ENCODE measurements around the gene CLCN7. TPM values are rescaled to one million over a fixed set of nuclear protein-coding genes. Genes with fewer than 3 reads are reported as not detected.

CLCN7 gene
- total and polyA plus RNA-seq, 4 donors = 61.1 to 119 (median 88.0) TPM

DNA sequence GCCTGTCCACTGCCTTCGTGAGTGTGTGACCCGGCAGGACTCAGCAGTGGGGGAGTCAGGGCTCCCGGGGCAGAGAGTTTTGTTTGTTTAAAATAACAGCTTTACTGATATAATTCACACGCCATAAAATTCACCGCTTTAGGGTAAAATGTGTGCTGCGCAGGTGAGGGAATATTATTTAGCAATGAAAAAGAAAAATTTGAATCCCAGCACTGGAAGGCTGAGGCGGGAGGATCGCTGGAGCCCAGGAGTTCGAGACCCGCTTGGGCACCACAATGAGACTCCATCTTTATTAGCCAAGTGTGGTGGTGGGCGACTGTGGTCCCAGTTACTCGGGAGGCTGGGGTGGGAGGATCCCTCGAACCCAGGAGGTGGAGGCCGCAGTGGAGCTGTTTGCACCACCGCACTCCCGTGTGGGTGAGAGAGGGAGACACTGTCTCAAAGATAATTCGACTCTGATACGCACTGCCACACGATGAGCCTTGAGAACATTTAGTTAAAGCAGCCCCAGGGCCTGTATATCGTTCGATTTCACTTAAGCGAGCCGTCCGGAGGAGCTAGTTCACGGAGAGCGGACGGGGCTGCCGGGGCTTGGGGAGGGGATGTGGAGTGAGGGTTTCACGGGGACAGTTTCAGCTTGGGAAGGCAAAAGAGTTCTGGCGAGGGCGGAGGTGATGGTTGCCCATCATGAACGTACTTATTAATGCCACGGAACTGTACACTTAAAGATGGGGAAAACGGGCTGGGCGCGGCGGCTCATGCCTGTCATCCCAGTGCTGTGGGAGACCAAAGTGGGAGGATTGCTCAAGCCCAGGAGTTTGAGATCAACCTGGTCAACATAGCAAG, 28.5 kb upstream of the CLCN7 start:
- ATAC-seq (ENCODE audit: insufficient read depth, low FRiP score) = no peak
- Histone ChIP-seq H3K27me3 (ENCODE audit: control insufficient read depth in 3 of 3, insufficient read depth in 3 of 3, low read length in 2 of 3) (no peaks in the 10 kb centered on the region), H3K9ac (ENCODE audit: insufficient read depth in 1 of 2, low read length in 2 of 2) (no peak overlapping the region), H3K27ac (ENCODE audit: low read depth in 1 of 2, low read length in 1 of 2) (no peak overlapping the region), H3K36me3 (ENCODE audit: control insufficient read depth in 4 of 4, insufficient read depth in 4 of 4, low read length in 4 of 4) (peaks cover 8 to 65% (median 17%) of the 10 kb centered on the region in 4 donors), H3K9me3 (ENCODE audit: control insufficient read depth in 4 of 4, insufficient read depth in 3 of 4, low read length in 3 of 4) (no peaks in the 10 kb centered on the region), H3K4me1 (ENCODE audit: control insufficient read depth in 5 of 5, insufficient read depth in 5 of 5, low read length in 5 of 5) (peaks cover 0 to 3% (median 0%) of the 10 kb centered on the region in 5 donors), H3K4me3 (no peak overlapping the region)
- WGBS, 2 donors = 97 to 99% methylated on average over 37 of the region's 37 CpGs
- TF ChIP-seq, protein P1, sequence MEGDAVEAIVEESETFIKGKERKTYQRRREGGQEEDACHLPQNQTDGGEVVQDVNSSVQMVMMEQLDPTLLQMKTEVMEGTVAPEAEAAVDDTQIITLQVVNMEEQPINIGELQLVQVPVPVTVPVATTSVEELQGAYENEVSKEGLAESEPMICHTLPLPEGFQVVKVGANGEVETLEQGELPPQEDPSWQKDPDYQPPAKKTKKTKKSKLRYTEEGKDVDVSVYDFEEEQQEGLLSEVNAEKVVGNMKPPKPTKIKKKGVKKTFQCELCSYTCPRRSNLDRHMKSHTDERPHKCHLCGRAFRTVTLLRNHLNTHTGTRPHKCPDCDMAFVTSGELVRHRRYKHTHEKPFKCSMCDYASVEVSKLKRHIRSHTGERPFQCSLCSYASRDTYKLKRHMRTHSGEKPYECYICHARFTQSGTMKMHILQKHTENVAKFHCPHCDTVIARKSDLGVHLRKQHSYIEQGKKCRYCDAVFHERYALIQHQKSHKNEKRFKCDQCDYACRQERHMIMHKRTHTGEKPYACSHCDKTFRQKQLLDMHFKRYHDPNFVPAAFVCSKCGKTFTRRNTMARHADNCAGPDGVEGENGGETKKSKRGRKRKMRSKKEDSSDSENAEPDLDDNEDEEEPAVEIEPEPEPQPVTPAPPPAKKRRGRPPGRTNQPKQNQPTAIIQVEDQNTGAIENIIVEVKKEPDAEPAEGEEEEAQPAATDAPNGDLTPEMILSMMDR (IDR thresholded peaks at IDR 0.05; ENCODE audit: control extremely low read depth, extremely low read depth) = no peak
- DNase-seq = no peak

DNA sequence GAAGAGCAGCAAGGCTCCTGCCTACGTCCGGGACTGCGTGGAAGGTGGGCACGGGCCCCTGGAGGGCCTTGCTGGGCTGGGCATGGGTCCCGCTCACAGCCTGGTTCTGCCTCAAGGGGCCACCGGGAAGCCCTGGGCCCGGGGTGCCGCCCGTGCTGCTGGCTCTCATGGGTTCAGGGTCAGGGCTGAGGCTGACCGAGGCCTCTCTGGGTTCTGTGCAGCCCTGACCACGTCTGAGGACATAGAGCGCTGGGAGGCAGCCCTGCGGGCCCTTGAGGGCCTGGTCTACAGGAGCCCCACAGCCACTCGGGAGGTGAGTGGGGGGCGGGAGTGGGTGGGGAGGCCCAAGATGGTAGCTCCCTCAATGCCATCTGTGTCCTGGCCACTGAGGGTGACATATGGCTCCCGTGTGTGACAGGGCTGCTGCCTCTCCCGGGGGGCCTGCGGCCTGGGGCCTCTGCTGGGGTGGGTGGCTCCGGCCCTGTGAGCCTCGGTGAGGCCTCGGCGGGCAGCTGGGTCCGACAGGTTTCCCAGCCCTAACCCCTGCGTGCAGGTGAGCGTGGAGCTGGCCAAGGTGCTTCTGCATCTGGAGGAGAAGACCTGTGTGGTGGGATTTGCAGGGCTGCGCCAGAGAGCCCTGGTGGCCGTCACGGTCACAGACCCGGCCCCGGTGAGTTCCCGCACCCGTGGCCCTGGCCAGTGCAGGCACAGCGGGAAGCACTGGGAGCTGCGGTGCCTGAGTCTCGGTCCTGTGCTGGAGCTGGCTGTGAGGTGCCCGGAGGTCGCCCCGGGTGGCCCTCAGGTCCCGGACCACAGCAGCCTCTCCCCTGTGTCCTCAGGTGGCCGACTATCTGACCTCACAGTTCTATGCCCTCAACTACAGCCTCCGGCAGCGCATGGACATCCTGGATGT, 27.5 kb upstream of the CLCN7 start:
- H3K9ac ChIP-seq (ENCODE audit: insufficient read depth in 1 of 2, low read length in 2 of 2) = no peak overlapping the region
- no peaks in the 10 kb centered on the region for H3K9me3 ChIP-seq (ENCODE audit: control insufficient read depth in 4 of 4, insufficient read depth in 3 of 4, low read length in 3 of 4)
- DNase-seq (no peak), ATAC-seq (ENCODE audit: insufficient read depth, low FRiP score) (no peak)
- H3K36me3 ChIP-seq (ENCODE audit: control insufficient read depth in 4 of 4, insufficient read depth in 4 of 4, low read length in 4 of 4) = peaks cover 11 to 67% (median 17%) of the 10 kb centered on the region in 4 donors
- H3K4me3 ChIP-seq = no peak overlapping the region
- no peaks in the 10 kb centered on the region for H3K27me3 ChIP-seq (ENCODE audit: control insufficient read depth in 3 of 3, insufficient read depth in 3 of 3, low read length in 2 of 3)
- peaks cover 0 to 3% (median 0%) of the 10 kb centered on the region in 5 donors for H3K4me1 ChIP-seq (ENCODE audit: control insufficient read depth in 5 of 5, insufficient read depth in 5 of 5, low read length in 5 of 5)
- H3K27ac ChIP-seq (ENCODE audit: low read depth in 1 of 2, low read length in 1 of 2) = no peak overlapping the region
- WGBS, 2 donors = 96 to 98% methylated on average over 38 to 42 of the region's 42 CpGs
- TF ChIP-seq, protein P1 (IDR thresholded peaks at IDR 0.05; ENCODE audit: control extremely low read depth, extremely low read depth) = no peak

DNA sequence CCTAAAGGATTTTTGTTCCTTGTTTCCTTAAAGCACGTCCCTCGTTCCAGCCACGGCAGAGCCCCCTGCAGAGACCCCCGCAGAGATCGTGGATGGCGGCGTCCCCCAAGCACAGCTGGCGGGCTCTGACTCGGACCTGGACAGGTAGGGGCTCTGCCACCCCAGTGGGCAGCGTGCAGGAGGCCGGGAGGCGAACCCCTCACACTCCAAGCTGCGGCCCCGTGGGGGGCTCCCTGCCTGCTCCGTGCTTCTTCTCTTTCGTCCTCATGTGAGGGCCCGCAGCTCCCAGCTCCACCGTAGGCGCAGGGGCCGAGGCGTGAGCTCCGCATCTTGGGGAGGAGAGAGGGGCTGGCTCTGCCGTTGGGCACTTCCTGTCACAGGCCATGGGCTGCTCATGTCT, 26.8 kb upstream of the CLCN7 start:
- no peaks in the 10 kb centered on the region for H3K9me3 ChIP-seq (ENCODE audit: control insufficient read depth in 4 of 4, insufficient read depth in 3 of 4, low read length in 3 of 4)
- peaks cover 12 to 67% (median 20%) of the 10 kb centered on the region in 4 donors for H3K36me3 ChIP-seq (ENCODE audit: control insufficient read depth in 4 of 4, insufficient read depth in 4 of 4, low read length in 4 of 4)
- no peak overlapping the region for H3K4me3 ChIP-seq
- no peaks in the 10 kb centered on the region for H3K27me3 ChIP-seq (ENCODE audit: control insufficient read depth in 3 of 3, insufficient read depth in 3 of 3, low read length in 2 of 3)
- H3K9ac ChIP-seq (ENCODE audit: insufficient read depth in 1 of 2, low read length in 2 of 2) = no peak overlapping the region
- 96 to 97% methylated on average over 22 to 23 of the region's 23 CpGs for WGBS, 2 donors
- no peaks in the 10 kb centered on the region for H3K4me1 ChIP-seq (ENCODE audit: control insufficient read depth in 5 of 5, insufficient read depth in 5 of 5, low read length in 5 of 5)
- DNase-seq (no peak), ATAC-seq (ENCODE audit: insufficient read depth, low FRiP score) (no peak)
- no peak overlapping the region for H3K27ac ChIP-seq (ENCODE audit: low read depth in 1 of 2, low read length in 1 of 2)
- TF ChIP-seq, protein P1 (IDR thresholded peaks at IDR 0.05; ENCODE audit: control extremely low read depth, extremely low read depth) = no peak

Measured in lung (tissue), 12 donors.